ENCODE measurements around the gene MGAT5B. TPM values are rescaled to one million over a fixed set of nuclear protein-coding genes. Genes with fewer than 3 reads are reported as not detected.

Gene MGAT5B
- total and polyA plus RNA-seq, 4 donors: 0.28 to 0.67 (median 0.46) TPM

DNA sequence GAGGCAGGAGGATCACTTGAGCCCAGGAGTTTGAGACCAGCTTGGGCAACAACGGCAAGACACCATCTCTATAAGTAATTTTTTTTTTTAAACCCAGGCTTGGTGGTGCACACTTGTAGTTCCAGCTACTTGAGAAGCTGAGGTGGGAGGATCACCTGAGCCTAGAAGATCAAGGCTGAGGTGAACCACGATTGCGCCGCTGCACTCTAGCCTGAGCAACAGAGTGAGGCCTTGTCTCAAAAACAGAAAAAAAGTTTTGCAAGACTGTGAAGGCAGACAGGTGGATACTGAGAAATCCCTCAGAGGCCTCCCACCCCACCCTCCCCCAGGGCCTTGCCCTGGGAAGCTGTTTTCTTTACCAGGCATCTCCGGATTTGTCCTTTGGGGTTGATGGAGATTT, 125.4 kb downstream of the MGAT5B start:
- Histone ChIP-seq H3K9me3 (ENCODE audit: control insufficient read depth in 4 of 4, insufficient read depth in 3 of 4, low read length in 3 of 4) (no peaks in the 10 kb centered on the region), H3K36me3 (ENCODE audit: control insufficient read depth in 4 of 4, insufficient read depth in 4 of 4, low read length in 4 of 4) (no peaks in the 10 kb centered on the region), H3K27me3 (ENCODE audit: control insufficient read depth in 3 of 3, insufficient read depth in 3 of 3, low read length in 2 of 3) (no peaks in the 10 kb centered on the region), H3K4me1 (ENCODE audit: control insufficient read depth in 5 of 5, insufficient read depth in 5 of 5, low read length in 5 of 5) (peaks cover 0 to 10% (median 4%) of the 10 kb centered on the region in 5 donors), H3K9ac (ENCODE audit: insufficient read depth in 1 of 2, low read length in 2 of 2) (no peak overlapping the region), H3K4me3 (no peak overlapping the region), H3K27ac (ENCODE audit: low read depth in 1 of 2, low read length in 1 of 2) (no peak overlapping the region)
- DNase-seq (no peak), ATAC-seq (ENCODE audit: insufficient read depth, low FRiP score) (no peak)
- TF ChIP-seq, protein P1, sequence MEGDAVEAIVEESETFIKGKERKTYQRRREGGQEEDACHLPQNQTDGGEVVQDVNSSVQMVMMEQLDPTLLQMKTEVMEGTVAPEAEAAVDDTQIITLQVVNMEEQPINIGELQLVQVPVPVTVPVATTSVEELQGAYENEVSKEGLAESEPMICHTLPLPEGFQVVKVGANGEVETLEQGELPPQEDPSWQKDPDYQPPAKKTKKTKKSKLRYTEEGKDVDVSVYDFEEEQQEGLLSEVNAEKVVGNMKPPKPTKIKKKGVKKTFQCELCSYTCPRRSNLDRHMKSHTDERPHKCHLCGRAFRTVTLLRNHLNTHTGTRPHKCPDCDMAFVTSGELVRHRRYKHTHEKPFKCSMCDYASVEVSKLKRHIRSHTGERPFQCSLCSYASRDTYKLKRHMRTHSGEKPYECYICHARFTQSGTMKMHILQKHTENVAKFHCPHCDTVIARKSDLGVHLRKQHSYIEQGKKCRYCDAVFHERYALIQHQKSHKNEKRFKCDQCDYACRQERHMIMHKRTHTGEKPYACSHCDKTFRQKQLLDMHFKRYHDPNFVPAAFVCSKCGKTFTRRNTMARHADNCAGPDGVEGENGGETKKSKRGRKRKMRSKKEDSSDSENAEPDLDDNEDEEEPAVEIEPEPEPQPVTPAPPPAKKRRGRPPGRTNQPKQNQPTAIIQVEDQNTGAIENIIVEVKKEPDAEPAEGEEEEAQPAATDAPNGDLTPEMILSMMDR (IDR thresholded peaks at IDR 0.05; ENCODE audit: control extremely low read depth, extremely low read depth): no peak
- 39 to 81% methylated on average over 5 of the region's 5 CpGs for WGBS, 2 donors

DNA sequence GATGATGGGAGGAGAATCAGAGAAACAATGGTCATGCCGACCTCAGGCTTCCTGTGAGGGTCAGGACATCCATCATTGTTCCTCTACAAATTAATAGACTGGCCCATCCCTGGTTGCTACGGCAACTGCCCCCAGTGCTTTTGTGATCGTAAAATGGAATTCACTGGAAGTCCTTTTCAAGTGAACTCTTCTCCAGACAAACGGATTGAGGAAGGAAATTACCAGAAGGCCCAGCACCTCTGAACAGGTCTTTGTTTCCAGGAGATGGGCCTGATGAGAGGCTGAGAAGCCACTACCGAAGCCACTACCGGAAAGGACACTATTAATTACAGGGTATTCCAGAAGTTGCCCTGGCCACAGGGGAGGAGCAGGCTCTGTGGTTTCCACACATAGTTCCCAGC, 126.0 kb downstream of the MGAT5B start:
- WGBS, 2 donors: 38 to 41% methylated on average over 6 of the region's 6 CpGs
- Histone ChIP-seq H3K4me1 (ENCODE audit: control insufficient read depth in 5 of 5, insufficient read depth in 5 of 5, low read length in 5 of 5) (peaks cover 0 to 10% (median 4%) of the 10 kb centered on the region in 5 donors), H3K36me3 (ENCODE audit: control insufficient read depth in 4 of 4, insufficient read depth in 4 of 4, low read length in 4 of 4) (no peaks in the 10 kb centered on the region), H3K27me3 (ENCODE audit: control insufficient read depth in 3 of 3, insufficient read depth in 3 of 3, low read length in 2 of 3) (no peaks in the 10 kb centered on the region), H3K4me3 (no peak overlapping the region), H3K9me3 (ENCODE audit: control insufficient read depth in 4 of 4, insufficient read depth in 3 of 4, low read length in 3 of 4) (no peaks in the 10 kb centered on the region), H3K27ac (ENCODE audit: low read depth in 1 of 2, low read length in 1 of 2) (no peak overlapping the region), H3K9ac (ENCODE audit: insufficient read depth in 1 of 2, low read length in 2 of 2) (no peak overlapping the region)
- no peak for ATAC-seq (ENCODE audit: insufficient read depth, low FRiP score)
- TF ChIP-seq, protein P1 (IDR thresholded peaks at IDR 0.05; ENCODE audit: control extremely low read depth, extremely low read depth): no peak
- DNase-seq: no peak

DNA sequence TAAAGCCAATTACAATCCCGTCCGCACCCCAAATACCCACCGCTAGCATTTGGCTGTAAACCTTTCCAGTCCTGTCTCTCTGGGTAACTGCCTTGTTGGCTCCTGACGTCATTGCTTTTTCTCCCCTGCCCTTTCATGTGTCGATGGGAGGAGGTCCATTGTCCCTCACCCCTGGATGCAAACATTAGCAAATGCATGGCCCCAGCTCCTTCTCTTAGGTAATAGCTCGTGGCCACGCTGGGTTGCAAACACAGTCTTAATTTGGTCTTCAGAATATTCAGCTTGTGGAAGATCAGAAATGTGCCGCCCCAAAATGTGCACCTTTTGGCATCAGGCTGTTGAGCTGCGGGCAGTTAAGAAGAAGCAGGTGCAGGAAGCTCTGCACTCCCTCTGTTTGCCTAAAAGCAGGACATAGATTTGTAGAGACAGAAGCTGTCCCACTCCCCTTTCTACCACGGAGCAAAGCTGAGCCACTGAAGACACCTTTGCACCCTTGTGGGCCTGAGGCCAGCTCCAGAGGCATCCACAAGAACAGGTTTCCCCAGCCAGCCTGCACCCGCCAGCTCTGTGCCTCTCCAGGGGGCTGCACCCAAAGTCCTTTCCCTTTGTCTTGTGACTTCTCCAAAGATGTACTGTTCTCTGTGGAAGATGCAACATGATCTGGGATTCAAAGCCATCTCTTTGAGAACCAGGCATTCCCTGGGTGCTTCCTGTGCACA, 127.3 kb downstream of the MGAT5B start:
- TF ChIP-seq, protein P1 (IDR thresholded peaks at IDR 0.05; ENCODE audit: control extremely low read depth, extremely low read depth): no peak
- H3K36me3 ChIP-seq (ENCODE audit: control insufficient read depth in 4 of 4, insufficient read depth in 4 of 4, low read length in 4 of 4): no peaks in the 10 kb centered on the region
- ATAC-seq (ENCODE audit: insufficient read depth, low FRiP score) (no peak), DNase-seq (no peak)
- H3K9ac ChIP-seq (ENCODE audit: insufficient read depth in 1 of 2, low read length in 2 of 2): no peak overlapping the region
- 66 to 77% methylated on average over 11 of the region's 11 CpGs for WGBS, 2 donors
- peaks cover 0 to 10% (median 4%) of the 10 kb centered on the region in 5 donors for H3K4me1 ChIP-seq (ENCODE audit: control insufficient read depth in 5 of 5, insufficient read depth in 5 of 5, low read length in 5 of 5)
- H3K27ac ChIP-seq (ENCODE audit: low read depth in 1 of 2, low read length in 1 of 2): no peak overlapping the region
- no peaks in the 10 kb centered on the region for H3K9me3 ChIP-seq (ENCODE audit: control insufficient read depth in 4 of 4, insufficient read depth in 3 of 4, low read length in 3 of 4)
- H3K4me3 ChIP-seq: no peak overlapping the region
- no peaks in the 10 kb centered on the region for H3K27me3 ChIP-seq (ENCODE audit: control insufficient read depth in 3 of 3, insufficient read depth in 3 of 3, low read length in 2 of 3)
